HL-60 (cell line): ENCODE data around the gene DES.

Source experiments
- DNase-seq, 2 experiments: peaks; one replicate each; pipeline ENCODE4 v3.0.0-alpha.2; 2010 to 2020; ENCODE audit warnings: low read depth in 1 of 2, low spot score in 1 of 2
- H3K27ac ChIP-seq: fragments of 250-450 bp; sonication (Bioruptor Pico); replicated peaks from 2 replicates; pipeline ENCODE4 v1.5.1; 2020; ENCODE audit warnings: mild to moderate bottlenecking, moderate library complexity
- H3K27me3 ChIP-seq: fragments of 250-450 bp; sonication (Bioruptor Pico); 2 replicates; pipeline ENCODE4 v1.5.1; 2021; ENCODE audit warnings: mild to moderate bottlenecking, moderate library complexity; ENCODE audit not compliant: insufficient read depth, poor library complexity, severe bottlenecking
- H3K4me3 ChIP-seq: replicated peaks from 2 replicates; pipeline ENCODE4 v1.5.1; 2011; ENCODE audit warnings: mild to moderate bottlenecking, control low read depth, low read length; ENCODE audit not compliant: insufficient read depth
- CTCF ChIP-seq: IDR thresholded peaks from one replicate; pipeline ENCODE4 v1.5.1; 2011; ENCODE audit warnings: low read length, control low read depth, inconsistent platforms; ENCODE audit not compliant: insufficient read depth
- GABPA ChIP-seq: IDR thresholded peaks from 2 replicates; pipeline ENCODE4 v1.6.1; 2012; ENCODE audit warnings: low read depth
- POLR2AphosphoS5 ChIP-seq: IDR thresholded peaks from 2 replicates; pipeline ENCODE4 v1.6.1; 2012; ENCODE audit warnings: low read depth
- REST ChIP-seq: IDR thresholded peaks from 2 replicates; pipeline ENCODE4 v1.6.1; 2012; ENCODE audit warnings: low read depth; ENCODE audit not compliant: insufficient replicate concordance
- SPI1 ChIP-seq: IDR thresholded peaks from 2 replicates; pipeline ENCODE4 v1.6.1; 2012; ENCODE audit warnings: low read depth, mild to moderate bottlenecking, borderline replicate concordance

Gene DES

GRCh38 chr2:219436491-219436890 lies 18.3 kb downstream of the DES start:
- no peak overlapping the region for H3K27ac ChIP-seq
- no peak for TF ChIP-seq CTCF
- no peak for TF ChIP-seq POLR2AphosphoS5
- no peak for TF ChIP-seq SPI1
- TF ChIP-seq REST, result no peak
- TF ChIP-seq GABPA, result no peak
- no peak for DNase-seq
- H3K4me3 ChIP-seq, result no peak overlapping the region
- H3K27me3 ChIP-seq, result peaks cover 39% of the 10 kb centered on the region

GRCh38 chr2:219437141-219437540 lies 19.0 kb downstream of the DES start:
- Histone ChIP-seq H3K27me3 (peaks cover 40% of the 10 kb centered on the region), H3K4me3 (no peak overlapping the region), H3K27ac (no peak overlapping the region)
- DNase-seq, result no peak
- TF ChIP-seq GABPA (no peak), REST (no peak), SPI1 (no peak), POLR2AphosphoS5 (no peak), CTCF (no peak)

GRCh38 chr2:219437690-219438206 lies 19.6 kb downstream of the DES start:
- Histone ChIP-seq H3K27me3 (peaks cover 42% of the 10 kb centered on the region), H3K4me3 (no peak overlapping the region), H3K27ac (no peak overlapping the region)
- TF ChIP-seq GABPA (no peak), POLR2AphosphoS5 (no peak), SPI1 (no peak), CTCF (no peak), REST (no peak)
- DNase-seq, result no peak
